Measurements from ENCODE around the gene ERVFRD-1. TPM values are rescaled to one million over a fixed set of nuclear protein-coding genes. Genes with fewer than 3 reads are reported as not detected.
"Not testable (repeated sequence)": the region's sequence is repeated elsewhere in the genome, so short reads cannot be mapped to it uniquely, and the experiment has no call there.

Gene ERVFRD-1
- total RNA-seq, 4 donors from 2014 or later, result 0.76 TPM; not detected in 3

DNA sequence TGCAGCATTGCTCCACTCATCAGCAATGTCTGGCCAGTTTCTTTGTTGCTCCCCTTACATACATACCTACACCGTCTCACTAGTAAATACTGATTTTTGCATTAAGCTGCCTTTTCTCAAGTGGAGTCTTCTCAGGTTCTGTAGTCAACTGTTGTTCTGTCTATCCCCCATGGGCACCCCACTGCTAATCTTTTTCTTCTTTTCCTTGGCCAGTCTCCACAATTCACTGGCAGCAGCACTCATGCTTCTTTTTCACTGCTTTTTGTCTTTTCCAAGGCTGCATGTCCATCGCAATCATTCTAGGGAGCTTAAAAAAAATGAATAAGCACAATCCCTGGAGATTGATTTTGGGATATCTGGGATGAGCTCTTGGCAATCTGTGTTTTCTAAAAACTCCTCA is 10.3 kb upstream of the ERVFRD-1 start:
- 71 to 75% methylated on average over 2 of the region's 2 CpGs for WGBS, 2 donors
- H3K4me1 ChIP-seq, result peaks cover 0 to 24% (median 7%) of the 10 kb centered on the region in 3 donors
- DNase-seq, result no peak

DNA sequence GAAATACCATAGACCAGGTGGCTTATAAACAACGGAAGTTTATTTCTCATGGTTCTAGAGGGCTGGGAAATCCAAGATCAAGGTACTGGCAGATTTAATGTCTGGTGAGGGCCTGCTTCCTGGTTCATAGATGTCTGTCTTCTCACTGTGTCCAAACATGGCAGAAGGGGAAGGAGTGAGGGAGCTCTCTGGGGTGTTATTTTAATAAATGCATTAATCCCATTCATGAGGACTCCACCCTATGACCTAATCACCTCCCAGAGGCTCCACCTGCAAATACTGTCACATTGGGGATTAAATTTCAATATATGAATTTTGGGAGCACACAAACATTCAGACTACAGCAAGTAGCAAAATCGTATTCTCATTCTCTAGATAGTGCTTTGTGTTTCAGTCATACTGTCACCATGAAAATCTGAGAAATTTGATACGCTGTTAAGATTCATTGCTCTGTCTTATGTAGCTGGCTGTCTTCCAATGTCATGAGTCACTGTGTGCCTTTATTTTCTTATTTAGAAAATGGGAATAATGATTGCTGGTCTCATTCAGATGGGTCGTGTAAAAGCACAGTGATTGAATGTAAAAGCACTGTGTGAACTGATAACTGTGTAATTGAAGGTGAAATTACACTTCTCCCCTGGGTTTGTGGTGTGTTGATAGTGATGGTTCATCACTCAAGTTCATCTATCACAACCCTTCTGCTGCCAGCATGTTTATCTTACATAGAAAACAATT is 8.9 kb upstream of the ERVFRD-1 start:
- H3K27me3 ChIP-seq, result no peaks in the 10 kb centered on the region
- H3K4me3 ChIP-seq, result no peak overlapping the region
- H3K9me3 ChIP-seq, result no peaks in the 10 kb centered on the region
- H3K36me3 ChIP-seq, result no peaks in the 10 kb centered on the region
- TF ChIP-seq, protein P1, sequence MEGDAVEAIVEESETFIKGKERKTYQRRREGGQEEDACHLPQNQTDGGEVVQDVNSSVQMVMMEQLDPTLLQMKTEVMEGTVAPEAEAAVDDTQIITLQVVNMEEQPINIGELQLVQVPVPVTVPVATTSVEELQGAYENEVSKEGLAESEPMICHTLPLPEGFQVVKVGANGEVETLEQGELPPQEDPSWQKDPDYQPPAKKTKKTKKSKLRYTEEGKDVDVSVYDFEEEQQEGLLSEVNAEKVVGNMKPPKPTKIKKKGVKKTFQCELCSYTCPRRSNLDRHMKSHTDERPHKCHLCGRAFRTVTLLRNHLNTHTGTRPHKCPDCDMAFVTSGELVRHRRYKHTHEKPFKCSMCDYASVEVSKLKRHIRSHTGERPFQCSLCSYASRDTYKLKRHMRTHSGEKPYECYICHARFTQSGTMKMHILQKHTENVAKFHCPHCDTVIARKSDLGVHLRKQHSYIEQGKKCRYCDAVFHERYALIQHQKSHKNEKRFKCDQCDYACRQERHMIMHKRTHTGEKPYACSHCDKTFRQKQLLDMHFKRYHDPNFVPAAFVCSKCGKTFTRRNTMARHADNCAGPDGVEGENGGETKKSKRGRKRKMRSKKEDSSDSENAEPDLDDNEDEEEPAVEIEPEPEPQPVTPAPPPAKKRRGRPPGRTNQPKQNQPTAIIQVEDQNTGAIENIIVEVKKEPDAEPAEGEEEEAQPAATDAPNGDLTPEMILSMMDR (IDR thresholded peaks at IDR 0.05), result no peak
- TF ChIP-seq POLR2A (IDR thresholded peaks at IDR 0.05), result no peak
- peak overlapping the region in 3 of 4 donors; percentile 39 to 64 (median 55) for H3K27ac ChIP-seq
- 42 to 56% methylated on average over 4 of the region's 4 CpGs for WGBS, 2 donors
- no peak for DNase-seq
- intact Hi-C loops (cut with DNase I), result no loop called here
- peaks cover 0 to 36% (median 7%) of the 10 kb centered on the region in 3 donors for H3K4me1 ChIP-seq

More for the DNA sequence above, 10.3 kb upstream of the ERVFRD-1 start:
- TF ChIP-seq POLR2A (IDR thresholded peaks at IDR 0.05), result no peak
- TF ChIP-seq, protein P1 (IDR thresholded peaks at IDR 0.05), result no peak
- intact Hi-C loops (cut with DNase I), result no loop called here
- no peaks in the 10 kb centered on the region for H3K9me3 ChIP-seq
- H3K36me3 ChIP-seq, result no peaks in the 10 kb centered on the region
- no peak overlapping the region for H3K27ac ChIP-seq
- no peak overlapping the region for H3K4me3 ChIP-seq
- H3K27me3 ChIP-seq, result no peaks in the 10 kb centered on the region

DNA sequence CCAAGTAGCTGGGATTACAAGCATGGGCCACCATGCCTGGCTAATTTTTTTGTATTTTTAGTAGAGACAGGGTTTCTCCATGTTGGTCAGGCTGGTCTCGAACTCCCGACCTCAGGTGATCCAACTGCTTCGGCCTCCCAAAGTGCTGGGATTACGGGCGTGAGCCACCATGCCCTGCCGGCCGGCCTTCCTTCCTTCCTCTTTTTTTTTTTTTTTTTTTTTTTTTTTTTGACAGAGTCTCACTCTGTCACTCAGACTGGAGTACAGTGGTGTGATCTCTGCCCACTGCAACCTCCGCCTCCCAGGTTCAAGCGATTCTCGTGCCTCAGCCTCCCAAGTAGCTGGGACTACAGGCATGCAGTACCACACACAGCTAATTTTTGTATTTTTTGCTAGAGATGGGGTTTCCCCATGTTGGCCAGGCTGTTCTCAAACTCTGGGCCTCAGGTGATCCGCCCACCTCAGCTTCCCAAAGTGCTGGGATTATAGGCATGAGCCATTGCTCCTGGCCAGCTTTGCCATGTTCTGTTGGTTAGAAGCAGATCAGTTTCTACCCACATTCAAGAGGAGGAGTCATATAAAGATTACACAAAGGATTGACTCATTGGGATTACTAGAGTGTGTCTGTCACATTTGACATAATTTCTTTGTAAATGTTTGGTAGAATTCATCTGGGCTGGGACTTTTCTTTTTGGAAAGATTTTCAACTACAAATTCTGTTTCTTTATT is 4.4 kb upstream of the ERVFRD-1 start:
- H3K9me3 ChIP-seq; H3K4me3 ChIP-seq; intact Hi-C loops (cut with DNase I); H3K36me3 ChIP-seq; H3K27me3 ChIP-seq; DNase-seq: not testable (repeated sequence)
- 82 to 83% methylated on average over 10 to 11 of the region's 11 CpGs for WGBS, 2 donors
- H3K4me1 ChIP-seq, result peaks cover 0 to 46% (median 7%) of the 10 kb centered on the region in 3 donors
- peak overlapping the region in 2 of 4 donors; percentile 45 to 62 for H3K27ac ChIP-seq

DNA sequence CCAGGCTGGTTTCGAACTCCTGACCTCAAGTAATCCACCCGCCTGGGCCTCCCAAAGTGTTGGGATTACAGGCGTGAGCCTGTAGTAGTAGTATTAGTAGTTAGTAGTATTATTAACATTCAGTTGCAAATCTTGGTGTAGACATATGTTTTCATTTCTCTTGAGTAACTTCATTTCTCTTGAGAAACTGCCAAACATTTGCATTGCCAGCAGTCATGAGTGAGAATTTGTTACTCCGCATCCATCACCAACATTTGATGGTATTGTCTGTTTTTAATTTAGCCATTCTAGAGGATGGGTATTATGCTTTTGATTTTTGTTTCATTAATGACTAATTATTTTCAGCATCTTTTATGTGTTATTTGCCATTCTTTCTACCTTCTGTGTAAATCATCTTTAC is 1.5 kb upstream of the ERVFRD-1 start:
- Histone ChIP-seq H3K4me3 (no peak overlapping the region), H3K27me3 (no peaks in the 10 kb centered on the region), H3K9me3 (no peaks in the 10 kb centered on the region), H3K27ac (no peak overlapping the region), H3K36me3 (no peaks in the 10 kb centered on the region), H3K4me1 (peaks cover 0 to 29% (median 0%) of the 10 kb centered on the region in 3 donors)
- TF ChIP-seq, protein P1 (IDR thresholded peaks at IDR 0.05), result no peak
- no peak for TF ChIP-seq POLR2A (IDR thresholded peaks at IDR 0.05)
- 88 to 91% methylated on average over 4 of the region's 4 CpGs for WGBS, 2 donors
- DNase-seq, result no peak
- intact Hi-C loops (cut with DNase I), result no loop called here

DNA sequence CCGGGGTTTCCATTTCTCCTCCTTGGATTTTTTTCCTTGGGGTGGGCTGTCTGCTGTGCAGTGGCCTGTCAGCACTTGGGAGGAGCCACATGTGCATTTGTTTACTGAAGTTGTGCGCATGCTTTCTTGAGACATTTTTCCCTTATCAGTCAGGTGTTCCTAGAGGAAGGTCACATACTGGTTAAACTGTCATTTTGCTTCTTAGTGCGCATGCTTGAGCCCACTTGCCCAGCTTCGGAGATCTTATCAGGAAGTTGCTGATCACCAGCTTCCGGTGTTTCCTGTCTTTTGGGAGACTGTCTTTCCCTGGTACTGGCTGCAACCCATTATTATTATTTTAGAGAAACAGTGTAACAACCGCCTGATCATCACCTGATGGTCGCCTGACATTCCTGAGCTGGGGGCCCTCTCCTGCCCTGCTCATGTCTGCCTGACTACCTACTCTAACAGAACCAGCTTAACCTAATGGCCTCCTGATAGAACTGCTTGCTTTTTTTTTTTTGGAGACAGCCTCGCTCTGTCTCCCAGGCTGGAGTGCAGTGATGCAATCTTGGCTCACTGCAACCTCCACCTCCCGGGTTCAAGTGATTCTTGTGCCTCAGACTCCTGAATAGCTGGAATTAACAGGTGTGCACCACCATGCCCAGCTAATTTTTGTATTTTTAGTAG is 378 bp upstream of the ERVFRD-1 start:
- Histone ChIP-seq H3K9me3 (no peaks in the 10 kb centered on the region), H3K4me1 (peaks cover 0 to 29% (median 0%) of the 10 kb centered on the region in 3 donors), H3K4me3 (peak overlapping the region in 1 of 4 donors; percentile 1), H3K36me3 (no peaks in the 10 kb centered on the region), H3K27me3 (no peaks in the 10 kb centered on the region), H3K27ac (peak overlapping the region in 1 of 4 donors; percentile 0)
- WGBS, 2 donors, result 66 to 72% methylated on average over 9 of the region's 9 CpGs
- intact Hi-C loops (cut with DNase I), result no loop called here
- TF ChIP-seq POLR2A (IDR thresholded peaks at IDR 0.05), result no peak
- TF ChIP-seq, protein P1 (IDR thresholded peaks at IDR 0.05), result no peak
- no peak for DNase-seq
